OCI-LY7 (cell line): Measurements from ENCODE around the gene MYH7. TPM values are rescaled to one million over a fixed set of nuclear protein-coding genes. Genes with fewer than 3 reads are reported as not detected.
"Not testable (repeated sequence)": the region's sequence is repeated elsewhere in the genome, so short reads cannot be mapped to it uniquely, and the experiment has no call there.

Experiments used
- BruUV-seq: library from RNA; stranded (reverse); fragments of 400-500 nt; replicated peaks from 2 replicates; lab custom pipeline; 2021; lab: Mats Ljungman, UMichigan
- CTCF ChIA-PET: fragments of 300-600 bp; sonication (Branson Sonifier 250); formaldehyde crosslinking; loops from one replicate; lab custom pipeline; 2022; ENCODE audit warnings: antibody characterized with exemption; ENCODE audit not compliant: unreplicated experiment; lab: Charles Lee
- POLR2A ChIA-PET: fragments of 300-600 bp; sonication (Branson Sonifier 250); formaldehyde crosslinking; loops from one replicate; lab custom pipeline; 2022; ENCODE audit warnings: antibody characterized with exemption; lab: Charles Lee
- DNase-seq: peaks from one replicate; pipeline ENCODE4 v3.0.0-alpha.2; 2015; ENCODE audit warnings: low spot score
- H2AFZ ChIP-seq: fragments of 200-600 bp; sonication (generic), shearing (Covaris generic); 2 replicates; pipeline ENCODE4 v1.6.1; 2014; ENCODE audit warnings: mild to moderate bottlenecking, antibody characterized with exemption, low read length, moderate library complexity
- H3K27ac ChIP-seq: fragments of 200-600 bp; sonication (generic); 2 replicates; pipeline ENCODE4 v1.5.1; 2014; ENCODE audit warnings: mixed run types, low read depth, mild to moderate bottlenecking, moderate library complexity, low read length, inconsistent platforms; ENCODE audit not compliant: poor library complexity, severe bottlenecking
- H3K36me3 ChIP-seq: fragments of 200-600 bp; sonication (generic); 2 replicates; pipeline ENCODE4 v1.6.1; 2014; ENCODE audit warnings: mild to moderate bottlenecking, antibody characterized with exemption, low read length, moderate library complexity, mixed read lengths; ENCODE audit not compliant: insufficient read depth
- H3K4me1 ChIP-seq: fragments of 200-600 bp; sonication (generic); 2 replicates; pipeline ENCODE4 v1.5.1; 2014; ENCODE audit warnings: mild to moderate bottlenecking, low read length; ENCODE audit not compliant: insufficient read depth, poor library complexity, severe bottlenecking
- H3K4me2 ChIP-seq: fragments of 200-600 bp; sonication (generic); 2 replicates; pipeline ENCODE4 v1.6.1; 2014; ENCODE audit warnings: mild to moderate bottlenecking, low read length
- H3K4me3 ChIP-seq: fragments of 200-600 bp; sonication (generic); 2 replicates; pipeline ENCODE4 v1.5.1; 2014; ENCODE audit warnings: mild to moderate bottlenecking, low read depth, low read length; ENCODE audit not compliant: poor library complexity, severe bottlenecking
- H3K79me2 ChIP-seq: fragments of 200-600 bp; sonication (generic); 2 replicates; pipeline ENCODE4 v1.6.1; 2016; ENCODE audit warnings: low read depth, mild to moderate bottlenecking, low read length, moderate library complexity, mixed read lengths; ENCODE audit not compliant: insufficient read depth
- H3K9me2 ChIP-seq: fragments of 200-600 bp; sonication (generic); 2 replicates; pipeline ENCODE4 v1.6.1; 2016; ENCODE audit warnings: mild to moderate bottlenecking, low read length, mixed read lengths; ENCODE audit not compliant: insufficient read depth
- H3K9me3 ChIP-seq: fragments of 200-600 bp; sonication (generic); 2 replicates; pipeline ENCODE4 v1.6.1; 2014; ENCODE audit warnings: mild to moderate bottlenecking, mixed run types, low read length, mixed read lengths
- H4K20me1 ChIP-seq: fragments of 200-600 bp; sonication (generic); 2 replicates; pipeline ENCODE4 v1.6.1; 2014; ENCODE audit warnings: mild to moderate bottlenecking, antibody characterized with exemption, low read length, moderate library complexity, mixed read lengths; ENCODE audit not compliant: insufficient read depth
- EZH2phosphoT487 ChIP-seq: fragments of 200-600 bp; sonication (generic); IDR thresholded peaks from 2 replicates; pipeline ENCODE4 v1.6.1; 2018; ENCODE audit warnings: low read depth, borderline replicate concordance, mild to moderate bottlenecking, mixed run types, antibody characterized with exemption, low read length, moderate library complexity, mixed read lengths
- intact Hi-C: fragments of 100-400 bp; cut with micrococcal nuclease; formaldehyde crosslinking; loops from one replicate; pipeline ENCODE4 v1.10.0; 2022; ENCODE audit not compliant: unreplicated experiment
- total RNA-seq, 2 experiments: library from RNA; depleted of rRNA in 1 of 2; stranded (reverse); fragments of >200 nt in 1 of 2; shearing (Covaris generic) in 1 of 2; gene quantifications; 2 replicates each; pipeline ENCODE4 v1.2.3, GENCODE V29; 2014 to 2022
- TF ChIP-seq, protein P1 (sequence below): fragments of 200-600 bp; sonication (generic); conservative IDR thresholded peaks from 2 replicates; pipeline ENCODE4 v1.5.1; 2014; ENCODE audit warnings: mild to moderate bottlenecking, antibody characterized with exemption, low read length, moderate library complexity, mixed read lengths

Gene MYH7
- total RNA-seq, 2 experiments from 2014 or later: not detected

DNA sequence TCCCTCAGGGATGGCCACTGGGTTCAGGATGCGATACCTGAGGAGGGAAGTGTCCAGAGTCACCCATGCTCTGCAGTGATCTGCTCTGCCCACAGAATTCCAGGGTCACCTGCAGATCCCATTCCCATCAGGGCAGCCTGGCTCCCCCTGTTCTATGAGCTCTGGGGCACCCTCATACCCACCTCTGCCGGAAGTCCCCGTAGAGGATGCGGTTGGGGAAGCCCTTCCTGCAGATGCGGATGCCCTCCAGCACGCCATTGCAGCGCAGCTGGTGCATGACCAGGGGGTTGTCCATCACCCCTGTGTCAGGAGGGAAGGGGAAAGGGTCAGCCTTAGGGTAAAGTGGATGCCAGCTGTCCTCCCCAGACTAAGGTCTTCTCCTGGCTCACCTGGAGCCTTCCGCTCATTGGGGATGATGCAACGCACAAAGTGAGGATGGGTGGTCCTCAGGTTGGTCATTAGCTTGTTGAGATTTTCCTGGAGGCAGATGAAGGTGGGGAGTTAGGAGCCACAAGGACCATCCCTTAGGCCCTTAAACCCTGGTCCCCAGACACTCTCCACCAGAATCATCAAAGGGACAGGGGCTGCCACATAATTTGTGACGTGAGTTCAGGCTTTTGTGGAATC is 38.6 kb downstream of the MYH7 start:
- no peak overlapping the region for H3K27ac ChIP-seq
- no peaks in the 10 kb centered on the region for H3K79me2 ChIP-seq
- H3K9me3 ChIP-seq: no peaks in the 10 kb centered on the region
- no peak overlapping the region for H3K4me3 ChIP-seq
- intact Hi-C loops: no loop called here
- no peak overlapping the region for H3K4me2 ChIP-seq
- H2AFZ ChIP-seq: no peak overlapping the region
- DNase-seq: no peak
- TF ChIP-seq EZH2phosphoT487: no peak
- no peaks in the 10 kb centered on the region for H3K9me2 ChIP-seq
- no peaks in the 10 kb centered on the region for H3K36me3 ChIP-seq
- POLR2A ChIA-PET: no interaction called here
- no TSS peak for BruUV-seq
- H3K4me1 ChIP-seq: no peaks in the 10 kb centered on the region
- CTCF ChIA-PET: no interaction called here
- no peaks in the 10 kb centered on the region for H4K20me1 ChIP-seq

DNA sequence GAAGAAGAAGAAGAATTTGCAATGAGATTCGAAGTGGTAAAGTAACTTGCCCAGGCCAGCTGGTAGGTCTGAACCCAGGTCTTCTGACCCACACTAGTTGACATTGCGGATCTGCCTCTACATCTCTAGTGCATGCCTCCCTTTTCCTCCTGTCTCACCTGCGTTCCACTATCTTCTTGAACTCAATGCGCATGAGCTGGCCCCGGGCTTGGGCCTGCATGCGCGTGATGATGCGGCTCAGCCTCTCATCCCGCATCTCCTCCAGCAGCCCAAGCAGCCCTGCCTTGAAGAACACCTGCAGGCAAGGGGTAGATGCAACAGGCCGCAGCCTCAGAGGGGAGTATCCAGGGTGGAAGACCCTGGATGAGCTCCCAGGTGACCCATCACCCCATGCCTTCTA is 39.3 kb downstream of the MYH7 start:
- Histone ChIP-seq H3K4me3 (no peak overlapping the region), H4K20me1 (no peaks in the 10 kb centered on the region), H2AFZ (no peak overlapping the region), H3K4me1 (no peaks in the 10 kb centered on the region), H3K36me3 (no peaks in the 10 kb centered on the region), H3K9me3 (no peaks in the 10 kb centered on the region), H3K4me2 (no peak overlapping the region), H3K9me2 (no peaks in the 10 kb centered on the region), H3K79me2 (no peaks in the 10 kb centered on the region), H3K27ac (no peak overlapping the region)
- BruUV-seq: no TSS peak
- no peak for TF ChIP-seq EZH2phosphoT487
- TF ChIP-seq, protein P1, sequence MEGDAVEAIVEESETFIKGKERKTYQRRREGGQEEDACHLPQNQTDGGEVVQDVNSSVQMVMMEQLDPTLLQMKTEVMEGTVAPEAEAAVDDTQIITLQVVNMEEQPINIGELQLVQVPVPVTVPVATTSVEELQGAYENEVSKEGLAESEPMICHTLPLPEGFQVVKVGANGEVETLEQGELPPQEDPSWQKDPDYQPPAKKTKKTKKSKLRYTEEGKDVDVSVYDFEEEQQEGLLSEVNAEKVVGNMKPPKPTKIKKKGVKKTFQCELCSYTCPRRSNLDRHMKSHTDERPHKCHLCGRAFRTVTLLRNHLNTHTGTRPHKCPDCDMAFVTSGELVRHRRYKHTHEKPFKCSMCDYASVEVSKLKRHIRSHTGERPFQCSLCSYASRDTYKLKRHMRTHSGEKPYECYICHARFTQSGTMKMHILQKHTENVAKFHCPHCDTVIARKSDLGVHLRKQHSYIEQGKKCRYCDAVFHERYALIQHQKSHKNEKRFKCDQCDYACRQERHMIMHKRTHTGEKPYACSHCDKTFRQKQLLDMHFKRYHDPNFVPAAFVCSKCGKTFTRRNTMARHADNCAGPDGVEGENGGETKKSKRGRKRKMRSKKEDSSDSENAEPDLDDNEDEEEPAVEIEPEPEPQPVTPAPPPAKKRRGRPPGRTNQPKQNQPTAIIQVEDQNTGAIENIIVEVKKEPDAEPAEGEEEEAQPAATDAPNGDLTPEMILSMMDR: no peak
- CTCF ChIA-PET: no interaction called here
- intact Hi-C loops: no loop called here
- POLR2A ChIA-PET: no interaction called here
- DNase-seq: no peak

DNA sequence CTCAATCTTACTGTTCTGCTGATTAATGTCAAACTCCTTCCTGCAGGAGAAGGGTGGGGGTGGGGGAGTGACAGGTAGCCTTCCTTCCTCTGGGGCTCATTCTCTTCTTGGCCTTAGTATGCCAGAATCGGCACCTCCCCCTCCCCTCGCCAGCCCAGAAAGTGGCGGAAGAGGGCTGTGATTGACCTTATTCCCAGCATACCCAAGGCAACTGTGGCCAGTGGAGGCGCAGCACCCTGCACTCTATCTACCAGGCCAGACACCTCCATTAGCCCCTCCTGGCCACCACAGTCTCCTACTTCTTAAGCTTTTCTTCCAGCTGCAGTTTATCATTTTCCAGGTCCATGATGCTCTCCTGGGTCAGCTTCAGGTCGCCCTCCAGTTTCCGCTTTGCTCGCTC is 42.8 kb downstream of the MYH7 start:
- H3K4me2 ChIP-seq: no peak overlapping the region
- ChIA-PET POLR2A (no interaction called here), CTCF (no interaction called here)
- TF ChIP-seq EZH2phosphoT487: no peak
- TF ChIP-seq, protein P1: no peak
- H3K9me3 ChIP-seq: no peaks in the 10 kb centered on the region
- BruUV-seq: no TSS peak
- H3K27ac ChIP-seq: no peak overlapping the region
- no peak overlapping the region for H3K4me3 ChIP-seq
- no peak overlapping the region for H2AFZ ChIP-seq
- H3K79me2 ChIP-seq: no peaks in the 10 kb centered on the region
- no peaks in the 10 kb centered on the region for H3K9me2 ChIP-seq
- intact Hi-C loops: no loop called here
- no peaks in the 10 kb centered on the region for H3K4me1 ChIP-seq
- no peaks in the 10 kb centered on the region for H4K20me1 ChIP-seq
- no peaks in the 10 kb centered on the region for H3K36me3 ChIP-seq
- DNase-seq: no peak

GRCh38 chr14:23389871-23390270 is 45.6 kb downstream of the MYH7 start:
- H3K9me2 ChIP-seq, H3K79me2 ChIP-seq, H4K20me1 ChIP-seq, H3K4me2 ChIP-seq, H3K9me3 ChIP-seq, H3K36me3 ChIP-seq, POLR2A ChIA-PET, H3K4me3 ChIP-seq, H3K27ac ChIP-seq, BruUV-seq, H3K4me1 ChIP-seq, intact Hi-C loops, DNase-seq, H2AFZ ChIP-seq: not testable (repeated sequence)
- CTCF ChIA-PET: interaction anchor here (0.5 kb wide), 1 partner anchor 20 kb away, joined by 3 read pairs; no protein-coding TSS in a partner anchor
